ENCODE measurements around the gene LAMP5. TPM values are rescaled to one million over a fixed set of nuclear protein-coding genes. Genes with fewer than 3 reads are reported as not detected.

Gene LAMP5
- total RNA-seq, 1 experiment from 2014 or later: not detected

DNA sequence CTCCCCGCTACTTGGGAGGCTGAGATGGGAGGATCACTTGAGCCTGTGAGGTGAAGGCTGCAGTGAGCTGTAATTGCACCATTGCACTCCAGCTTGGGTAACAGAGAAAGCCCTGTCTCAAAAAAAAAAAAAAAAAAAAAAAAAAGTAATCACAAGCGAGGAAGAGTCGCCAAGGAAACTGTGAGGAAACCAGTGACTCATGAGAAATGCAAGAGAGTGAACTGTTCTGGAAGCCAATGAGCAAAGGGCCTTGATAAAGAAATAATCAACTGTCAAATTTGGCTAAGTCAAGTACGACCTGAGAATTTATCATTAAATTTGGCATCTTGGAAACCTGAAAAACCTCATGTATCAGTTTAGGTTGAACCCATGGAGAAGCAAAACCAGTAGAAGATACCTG, 16.1 kb upstream of the LAMP5 start:
- no peaks in the 10 kb centered on the region for H3K9me3 Mint-ChIP-seq (ENCODE audit: low read depth, unreplicated experiment)
- no TSS peak for BruUV-seq (replicated peaks)
- H3K4me1 Mint-ChIP-seq (ENCODE audit: low read depth, unreplicated experiment): no peaks in the 10 kb centered on the region
- H3K36me3 Mint-ChIP-seq (ENCODE audit: insufficient read depth, unreplicated experiment): no peaks in the 10 kb centered on the region
- DNase-seq: no peak
- H3K27ac Mint-ChIP-seq (ENCODE audit: unreplicated experiment): no peak overlapping the region
- H3K4me3 Mint-ChIP-seq (ENCODE audit: low read depth, unreplicated experiment): no peak overlapping the region
- no peaks in the 10 kb centered on the region for H3K27me3 Mint-ChIP-seq (ENCODE audit: unreplicated experiment)
- CTCF ChIA-PET: no interaction called here
- TF ChIP-seq, protein P1, sequence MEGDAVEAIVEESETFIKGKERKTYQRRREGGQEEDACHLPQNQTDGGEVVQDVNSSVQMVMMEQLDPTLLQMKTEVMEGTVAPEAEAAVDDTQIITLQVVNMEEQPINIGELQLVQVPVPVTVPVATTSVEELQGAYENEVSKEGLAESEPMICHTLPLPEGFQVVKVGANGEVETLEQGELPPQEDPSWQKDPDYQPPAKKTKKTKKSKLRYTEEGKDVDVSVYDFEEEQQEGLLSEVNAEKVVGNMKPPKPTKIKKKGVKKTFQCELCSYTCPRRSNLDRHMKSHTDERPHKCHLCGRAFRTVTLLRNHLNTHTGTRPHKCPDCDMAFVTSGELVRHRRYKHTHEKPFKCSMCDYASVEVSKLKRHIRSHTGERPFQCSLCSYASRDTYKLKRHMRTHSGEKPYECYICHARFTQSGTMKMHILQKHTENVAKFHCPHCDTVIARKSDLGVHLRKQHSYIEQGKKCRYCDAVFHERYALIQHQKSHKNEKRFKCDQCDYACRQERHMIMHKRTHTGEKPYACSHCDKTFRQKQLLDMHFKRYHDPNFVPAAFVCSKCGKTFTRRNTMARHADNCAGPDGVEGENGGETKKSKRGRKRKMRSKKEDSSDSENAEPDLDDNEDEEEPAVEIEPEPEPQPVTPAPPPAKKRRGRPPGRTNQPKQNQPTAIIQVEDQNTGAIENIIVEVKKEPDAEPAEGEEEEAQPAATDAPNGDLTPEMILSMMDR (IDR thresholded peaks at IDR 0.05; ENCODE audit: unreplicated experiment): no peak
- intact Hi-C loops (cut with micrococcal nuclease; ENCODE audit: unreplicated experiment): no loop called here

DNA sequence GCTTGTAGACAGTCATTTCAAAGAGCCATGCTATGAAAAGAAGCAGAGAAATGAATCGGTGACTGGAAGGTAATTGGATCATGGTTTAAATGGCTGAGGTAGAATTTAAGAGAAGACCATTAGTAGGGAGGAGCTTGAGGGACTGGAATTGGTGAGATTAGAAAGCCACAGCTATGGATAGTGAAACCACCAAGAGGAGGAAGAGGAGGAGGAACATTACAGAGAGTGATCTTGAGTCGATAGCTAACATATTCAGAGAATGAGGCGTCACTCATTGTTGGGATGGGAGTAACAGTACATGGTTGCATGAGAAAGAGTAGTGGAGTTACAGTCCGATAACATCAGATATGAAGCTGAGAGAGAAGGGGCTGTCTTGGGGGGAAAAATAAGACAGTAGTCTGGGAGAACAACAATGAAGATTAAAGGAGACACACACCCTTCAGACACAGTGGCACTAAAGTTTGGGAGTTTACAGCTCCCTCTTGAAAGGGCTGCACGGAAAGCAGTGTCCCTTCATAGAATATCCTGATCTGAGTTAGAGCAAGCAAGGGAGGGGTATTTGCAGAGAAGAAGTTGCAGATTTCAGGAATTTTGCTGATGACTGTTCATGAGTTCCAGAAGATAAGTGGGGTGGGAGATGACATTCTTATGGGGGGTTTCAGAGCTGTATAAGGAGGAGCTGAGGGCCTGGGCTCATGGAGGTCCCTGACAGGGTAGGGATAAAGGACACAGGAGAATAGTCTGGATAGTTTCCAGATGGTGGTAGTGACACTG, 15.1 kb upstream of the LAMP5 start:
- Mint-ChIP-seq H3K27me3 (ENCODE audit: unreplicated experiment) (no peaks in the 10 kb centered on the region), H3K4me3 (ENCODE audit: low read depth, unreplicated experiment) (no peak overlapping the region), H3K36me3 (ENCODE audit: insufficient read depth, unreplicated experiment) (no peaks in the 10 kb centered on the region), H3K9me3 (ENCODE audit: low read depth, unreplicated experiment) (no peaks in the 10 kb centered on the region), H3K27ac (ENCODE audit: unreplicated experiment) (no peak overlapping the region), H3K4me1 (ENCODE audit: low read depth, unreplicated experiment) (no peaks in the 10 kb centered on the region)
- DNase-seq: no peak
- TF ChIP-seq, protein P1 (IDR thresholded peaks at IDR 0.05; ENCODE audit: unreplicated experiment): no peak
- intact Hi-C loops (cut with micrococcal nuclease; ENCODE audit: unreplicated experiment): no loop called here
- CTCF ChIA-PET: no interaction called here
- no TSS peak for BruUV-seq (replicated peaks)

DNA sequence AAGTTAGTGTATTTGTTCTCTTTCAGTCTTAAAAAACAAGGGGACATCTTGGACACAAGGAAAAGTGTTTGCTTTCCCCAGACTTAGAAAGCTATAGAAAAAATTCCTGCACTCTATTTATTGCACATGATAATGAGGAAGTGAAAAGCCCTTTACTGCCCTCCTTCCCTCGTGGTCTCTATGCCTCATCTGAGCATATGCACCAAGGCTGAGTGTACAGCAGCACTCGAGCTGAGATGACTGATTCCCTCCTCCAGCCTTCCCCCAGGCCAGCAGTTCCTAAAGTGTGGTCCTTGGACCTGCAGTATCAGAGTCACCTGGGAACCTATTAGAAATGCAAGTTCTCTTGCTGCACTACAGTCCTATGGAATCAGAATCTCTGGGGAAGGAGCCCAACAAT, 14.3 kb upstream of the LAMP5 start:
- H3K27me3 Mint-ChIP-seq (ENCODE audit: unreplicated experiment): no peaks in the 10 kb centered on the region
- BruUV-seq (replicated peaks): no TSS peak
- no peaks in the 10 kb centered on the region for H3K4me1 Mint-ChIP-seq (ENCODE audit: low read depth, unreplicated experiment)
- no peaks in the 10 kb centered on the region for H3K9me3 Mint-ChIP-seq (ENCODE audit: low read depth, unreplicated experiment)
- no peaks in the 10 kb centered on the region for H3K36me3 Mint-ChIP-seq (ENCODE audit: insufficient read depth, unreplicated experiment)
- TF ChIP-seq, protein P1 (IDR thresholded peaks at IDR 0.05; ENCODE audit: unreplicated experiment): no peak
- CTCF ChIA-PET: no interaction called here
- no peak overlapping the region for H3K4me3 Mint-ChIP-seq (ENCODE audit: low read depth, unreplicated experiment)
- no peak overlapping the region for H3K27ac Mint-ChIP-seq (ENCODE audit: unreplicated experiment)
- no peak for DNase-seq
- intact Hi-C loops (cut with micrococcal nuclease; ENCODE audit: unreplicated experiment): no loop called here

DNA sequence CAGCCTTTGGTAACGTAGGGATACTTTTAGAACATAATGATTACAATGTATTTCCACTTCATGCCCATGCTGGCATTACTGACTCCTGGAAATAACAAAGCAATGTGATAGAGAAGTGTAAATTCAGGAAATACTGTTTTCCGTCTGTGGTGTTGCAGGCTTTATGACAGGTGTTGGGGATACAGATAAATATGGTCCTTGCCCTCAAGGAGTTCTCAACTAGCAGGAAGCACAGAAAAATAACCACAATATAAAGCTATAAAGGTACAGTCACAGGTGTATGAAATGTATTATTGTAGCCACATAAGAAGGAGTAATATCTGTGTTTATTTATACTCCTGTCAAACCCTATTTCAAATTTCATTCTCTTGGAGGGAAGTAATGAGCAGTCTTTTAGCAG, 12.9 kb upstream of the LAMP5 start:
- no peak for DNase-seq
- Mint-ChIP-seq H3K4me3 (ENCODE audit: low read depth, unreplicated experiment) (no peak overlapping the region), H3K27me3 (ENCODE audit: unreplicated experiment) (no peaks in the 10 kb centered on the region), H3K27ac (ENCODE audit: unreplicated experiment) (no peak overlapping the region), H3K9me3 (ENCODE audit: low read depth, unreplicated experiment) (no peaks in the 10 kb centered on the region), H3K4me1 (ENCODE audit: low read depth, unreplicated experiment) (no peaks in the 10 kb centered on the region), H3K36me3 (ENCODE audit: insufficient read depth, unreplicated experiment) (no peaks in the 10 kb centered on the region)
- TF ChIP-seq, protein P1 (IDR thresholded peaks at IDR 0.05; ENCODE audit: unreplicated experiment): no peak
- intact Hi-C loops (cut with micrococcal nuclease; ENCODE audit: unreplicated experiment): no loop called here
- CTCF ChIA-PET: no interaction called here
- no TSS peak for BruUV-seq (replicated peaks)

All from Calu3 (cell line).